ENCODE results near the gene TAF1B. TPM values are rescaled to one million over a fixed set of nuclear protein-coding genes. Genes with fewer than 3 reads are reported as not detected.
A peak's percentile ranks its signal among the peaks of the same experiment; 100 is the strongest.

The TAF1B gene
- total RNA-seq, 1 donor from 2014 or later, result 19.5 TPM

DNA sequence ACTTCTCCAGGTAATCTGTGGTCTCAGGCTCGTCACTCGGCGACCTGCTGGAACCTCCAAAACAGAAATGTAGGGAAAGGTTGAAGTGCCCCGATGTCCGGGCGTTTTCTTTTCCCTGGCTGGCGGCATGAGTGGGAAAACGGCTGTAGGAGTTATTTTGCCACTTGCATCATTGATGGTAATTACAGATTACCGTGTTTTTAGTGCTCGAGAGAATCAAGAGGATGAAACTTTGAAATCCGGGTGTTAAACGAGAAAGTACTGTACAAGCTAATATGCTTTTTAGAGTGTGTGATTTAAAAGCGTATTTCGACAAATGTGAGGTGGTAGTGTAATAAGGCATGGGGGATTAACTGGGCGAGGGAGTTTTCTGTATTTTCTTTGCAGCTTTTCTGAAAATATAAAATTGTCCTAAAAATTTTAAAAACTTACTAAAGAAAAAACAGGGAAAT, 109.0 kb downstream of the TAF1B start:
- Histone ChIP-seq H3K36me3 (no peaks in the 10 kb centered on the region), H3K27ac (no peak overlapping the region), H3K9me3 (no peaks in the 10 kb centered on the region), H3K4me1 (peaks cover 4% of the 10 kb centered on the region), H3K4me3 (peak overlapping the region; percentile 66), H3K27me3 (peaks cover 3% of the 10 kb centered on the region)
- no peak for DNase-seq
- TF ChIP-seq, protein P1, sequence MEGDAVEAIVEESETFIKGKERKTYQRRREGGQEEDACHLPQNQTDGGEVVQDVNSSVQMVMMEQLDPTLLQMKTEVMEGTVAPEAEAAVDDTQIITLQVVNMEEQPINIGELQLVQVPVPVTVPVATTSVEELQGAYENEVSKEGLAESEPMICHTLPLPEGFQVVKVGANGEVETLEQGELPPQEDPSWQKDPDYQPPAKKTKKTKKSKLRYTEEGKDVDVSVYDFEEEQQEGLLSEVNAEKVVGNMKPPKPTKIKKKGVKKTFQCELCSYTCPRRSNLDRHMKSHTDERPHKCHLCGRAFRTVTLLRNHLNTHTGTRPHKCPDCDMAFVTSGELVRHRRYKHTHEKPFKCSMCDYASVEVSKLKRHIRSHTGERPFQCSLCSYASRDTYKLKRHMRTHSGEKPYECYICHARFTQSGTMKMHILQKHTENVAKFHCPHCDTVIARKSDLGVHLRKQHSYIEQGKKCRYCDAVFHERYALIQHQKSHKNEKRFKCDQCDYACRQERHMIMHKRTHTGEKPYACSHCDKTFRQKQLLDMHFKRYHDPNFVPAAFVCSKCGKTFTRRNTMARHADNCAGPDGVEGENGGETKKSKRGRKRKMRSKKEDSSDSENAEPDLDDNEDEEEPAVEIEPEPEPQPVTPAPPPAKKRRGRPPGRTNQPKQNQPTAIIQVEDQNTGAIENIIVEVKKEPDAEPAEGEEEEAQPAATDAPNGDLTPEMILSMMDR (IDR thresholded peaks at IDR 0.05), result no peak
- intact Hi-C loops (cut with DNase I), result no loop called here
- ATAC-seq, result no peak

DNA sequence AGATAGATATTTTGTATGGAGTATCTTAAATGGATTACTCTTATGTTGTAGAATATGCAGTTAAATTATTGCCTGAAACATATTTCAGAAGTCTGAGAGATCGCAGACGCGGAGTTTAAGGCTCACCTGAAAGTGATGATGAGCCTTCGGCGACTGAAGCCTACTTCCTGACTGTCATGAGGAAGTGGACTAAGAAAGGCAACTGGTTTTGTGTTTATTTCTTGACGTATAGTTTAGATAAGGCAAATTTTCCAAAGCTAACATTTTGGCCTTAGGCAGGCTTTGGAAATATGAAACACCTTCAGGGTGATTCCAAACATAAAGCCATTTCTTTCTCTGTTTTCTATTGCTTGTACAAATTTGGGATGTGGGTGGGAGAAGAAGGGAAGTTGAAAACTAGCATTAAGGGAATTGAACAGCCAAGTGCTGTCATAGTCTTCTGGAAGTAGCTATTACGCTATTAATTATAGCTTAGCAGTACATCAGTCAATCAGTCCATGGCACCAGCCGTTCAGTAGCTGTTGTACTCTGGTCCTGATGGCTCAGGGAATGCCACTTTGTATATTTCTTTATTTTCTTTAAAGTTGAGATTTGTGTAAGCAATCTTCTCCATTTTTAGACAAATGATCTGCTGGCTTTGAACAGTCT, 109.7 kb downstream of the TAF1B start:
- DNase-seq (no peak), ATAC-seq (no peak)
- H3K27me3 ChIP-seq, result peaks cover 3% of the 10 kb centered on the region
- H3K9me3 ChIP-seq, result no peaks in the 10 kb centered on the region
- H3K36me3 ChIP-seq, result no peaks in the 10 kb centered on the region
- TF ChIP-seq, protein P1 (IDR thresholded peaks at IDR 0.05), result no peak
- no peak overlapping the region for H3K4me3 ChIP-seq
- no peak overlapping the region for H3K27ac ChIP-seq
- peaks cover 4% of the 10 kb centered on the region for H3K4me1 ChIP-seq
- intact Hi-C loops (cut with DNase I), result no loop called here

DNA sequence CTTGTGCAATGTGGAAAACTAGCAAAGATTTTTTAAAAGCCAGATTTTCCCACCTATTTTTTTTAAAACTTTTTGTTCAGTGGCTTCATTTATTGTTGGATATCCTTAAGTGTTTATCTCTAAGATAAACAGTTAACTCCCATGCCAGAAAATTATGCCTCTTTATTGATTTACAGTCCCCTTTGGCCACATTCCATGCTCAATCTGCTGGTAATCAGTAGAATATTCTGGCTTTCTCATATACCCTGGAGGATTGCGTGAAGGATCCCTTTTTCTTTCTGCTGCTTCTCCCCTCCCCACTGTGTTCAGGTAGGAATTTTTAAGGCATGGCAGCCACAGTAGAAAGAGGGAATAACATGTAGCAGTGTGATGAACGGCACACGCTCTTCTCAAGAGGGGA, 110.9 kb downstream of the TAF1B start:
- no peak for DNase-seq
- no peaks in the 10 kb centered on the region for H3K9me3 ChIP-seq
- intact Hi-C loops (cut with DNase I), result no loop called here
- H3K27ac ChIP-seq, result no peak overlapping the region
- TF ChIP-seq, protein P1 (IDR thresholded peaks at IDR 0.05), result no peak
- H3K4me3 ChIP-seq, result no peak overlapping the region
- ATAC-seq, result no peak
- H3K36me3 ChIP-seq, result no peaks in the 10 kb centered on the region
- H3K27me3 ChIP-seq, result peaks cover 3% of the 10 kb centered on the region
- peaks cover 4% of the 10 kb centered on the region for H3K4me1 ChIP-seq

DNA sequence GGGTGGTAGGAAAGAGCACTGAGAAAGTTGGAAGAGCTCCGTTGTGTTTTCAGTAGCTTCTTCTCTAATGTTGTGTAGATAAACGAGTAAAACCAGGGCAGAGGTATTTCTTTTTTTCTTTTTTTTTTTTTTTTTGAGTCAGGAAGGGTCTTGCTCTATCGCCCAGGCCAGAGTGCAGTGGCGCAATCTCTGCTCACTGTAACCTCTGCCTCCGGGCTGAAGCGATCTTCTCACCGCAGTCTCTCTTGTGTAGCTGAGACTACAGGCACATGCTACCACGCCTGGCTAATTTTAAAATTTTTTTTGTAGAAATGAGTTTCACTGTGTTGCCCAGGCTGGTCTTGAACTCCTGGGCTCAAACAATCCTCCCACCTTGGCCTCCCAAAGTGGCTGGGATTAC, 114.8 kb downstream of the TAF1B start:
- no peaks in the 10 kb centered on the region for H3K4me1 ChIP-seq
- peaks cover 3% of the 10 kb centered on the region for H3K27me3 ChIP-seq
- H3K27ac ChIP-seq, result no peak overlapping the region
- no peak overlapping the region for H3K4me3 ChIP-seq
- DNase-seq, result no peak
- no peak for ATAC-seq
- TF ChIP-seq, protein P1 (IDR thresholded peaks at IDR 0.05), result no peak
- no peaks in the 10 kb centered on the region for H3K36me3 ChIP-seq
- H3K9me3 ChIP-seq, result no peaks in the 10 kb centered on the region
- intact Hi-C loops (cut with DNase I), result no loop called here

DNA sequence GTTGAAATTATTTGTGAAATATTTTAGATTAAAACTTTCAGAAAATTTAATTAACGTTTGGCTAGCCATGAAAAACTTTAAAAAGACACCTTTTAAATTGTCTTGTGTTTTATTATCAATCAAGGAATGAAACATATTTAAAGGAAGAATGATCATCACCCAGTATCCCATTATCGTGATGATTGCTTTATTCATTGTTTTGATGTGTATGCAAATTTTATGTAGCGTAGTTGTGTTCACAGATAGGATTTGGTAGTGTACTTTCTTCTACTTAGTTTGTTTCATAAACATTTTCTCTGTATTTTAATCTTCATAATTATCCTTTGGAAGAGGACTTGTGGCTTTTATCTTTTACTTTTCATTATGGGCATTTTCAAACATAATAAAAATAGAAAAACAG, 116.0 kb downstream of the TAF1B start:
- no peaks in the 10 kb centered on the region for H3K27me3 ChIP-seq
- no peaks in the 10 kb centered on the region for H3K36me3 ChIP-seq
- intact Hi-C loops (cut with DNase I), result no loop called here
- TF ChIP-seq, protein P1 (IDR thresholded peaks at IDR 0.05), result no peak
- H3K27ac ChIP-seq, result no peak overlapping the region
- no peaks in the 10 kb centered on the region for H3K4me1 ChIP-seq
- no peak overlapping the region for H3K4me3 ChIP-seq
- ATAC-seq (no peak), DNase-seq (no peak)
- H3K9me3 ChIP-seq, result no peaks in the 10 kb centered on the region

DNA sequence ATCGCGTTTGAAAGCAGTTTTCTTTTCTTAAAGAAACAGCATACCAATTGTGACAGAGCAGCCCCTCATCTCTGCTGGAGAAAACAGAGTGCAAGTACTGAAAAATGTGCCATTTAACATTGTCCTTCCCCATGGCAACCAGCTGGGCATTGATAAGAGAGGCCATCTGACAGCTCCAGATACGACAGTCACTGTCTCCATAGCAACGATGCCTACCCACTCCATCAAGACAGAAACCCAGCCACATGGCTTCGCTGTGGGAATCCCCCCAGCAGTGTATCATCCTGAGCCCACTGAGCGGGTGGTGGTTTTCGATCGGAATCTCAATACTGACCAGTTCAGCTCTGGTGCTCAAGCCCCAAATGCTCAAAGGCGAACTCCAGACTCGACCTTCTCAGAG, 117.7 kb downstream of the TAF1B start:
- no peaks in the 10 kb centered on the region for H3K4me1 ChIP-seq
- H3K36me3 ChIP-seq, result no peaks in the 10 kb centered on the region
- intact Hi-C loops (cut with DNase I), result no loop called here
- TF ChIP-seq, protein P1 (IDR thresholded peaks at IDR 0.05), result no peak
- no peaks in the 10 kb centered on the region for H3K27me3 ChIP-seq
- no peak overlapping the region for H3K27ac ChIP-seq
- H3K9me3 ChIP-seq, result no peaks in the 10 kb centered on the region
- no peak for DNase-seq
- ATAC-seq, result no peak
- no peak overlapping the region for H3K4me3 ChIP-seq
